Peyer's patch (tissue), 4 donors: Measurements from ENCODE around the gene POU5F1.

ENCODE experiments used
- POLR2A ChIP-seq, 2 donors: fragments of 450-650 bp; IDR thresholded peaks; one replicate each; pipeline ENCODE4 v1.5.1; 2017; ENCODE audit warnings: antibody characterized with exemption in 2 of 2, mild to moderate bottlenecking in 2 of 2, moderate library complexity in 2 of 2
- TF ChIP-seq, protein P1 (sequence below), 6 experiments: fragments of 450-650 bp in 4 of 6; fragments of 200-600 bp in 2 of 6; sonication (generic) in 1 of 6; IDR thresholded peaks; one replicate each; pipeline ENCODE4 v1.5.1; 2017 to 2019; ENCODE audit warnings: antibody characterized with exemption in 6 of 6, mild to moderate bottlenecking in 3 of 6, moderate library complexity in 1 of 6

DNA sequence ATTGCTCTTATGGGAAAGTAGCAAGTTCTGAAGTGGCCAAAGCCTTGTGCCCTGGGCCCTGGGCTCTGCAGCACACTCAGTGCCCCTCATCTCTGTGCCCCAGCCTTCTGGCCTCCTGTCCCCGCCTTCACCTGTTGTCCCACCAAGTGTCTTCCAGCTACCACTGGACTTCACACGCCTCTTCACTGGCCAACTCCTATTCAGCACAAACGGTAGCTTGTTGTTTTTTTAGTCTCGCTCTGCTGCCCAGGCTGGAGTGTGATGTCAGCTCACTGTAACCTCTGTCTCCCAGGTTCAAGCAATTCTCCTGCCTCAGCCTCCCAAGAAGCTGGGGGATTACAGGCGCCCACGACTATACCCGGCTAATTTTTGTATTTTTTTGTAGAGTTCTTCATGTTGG lies 17.7 kb downstream of the POU5F1 start:
- TF ChIP-seq, protein P1, sequence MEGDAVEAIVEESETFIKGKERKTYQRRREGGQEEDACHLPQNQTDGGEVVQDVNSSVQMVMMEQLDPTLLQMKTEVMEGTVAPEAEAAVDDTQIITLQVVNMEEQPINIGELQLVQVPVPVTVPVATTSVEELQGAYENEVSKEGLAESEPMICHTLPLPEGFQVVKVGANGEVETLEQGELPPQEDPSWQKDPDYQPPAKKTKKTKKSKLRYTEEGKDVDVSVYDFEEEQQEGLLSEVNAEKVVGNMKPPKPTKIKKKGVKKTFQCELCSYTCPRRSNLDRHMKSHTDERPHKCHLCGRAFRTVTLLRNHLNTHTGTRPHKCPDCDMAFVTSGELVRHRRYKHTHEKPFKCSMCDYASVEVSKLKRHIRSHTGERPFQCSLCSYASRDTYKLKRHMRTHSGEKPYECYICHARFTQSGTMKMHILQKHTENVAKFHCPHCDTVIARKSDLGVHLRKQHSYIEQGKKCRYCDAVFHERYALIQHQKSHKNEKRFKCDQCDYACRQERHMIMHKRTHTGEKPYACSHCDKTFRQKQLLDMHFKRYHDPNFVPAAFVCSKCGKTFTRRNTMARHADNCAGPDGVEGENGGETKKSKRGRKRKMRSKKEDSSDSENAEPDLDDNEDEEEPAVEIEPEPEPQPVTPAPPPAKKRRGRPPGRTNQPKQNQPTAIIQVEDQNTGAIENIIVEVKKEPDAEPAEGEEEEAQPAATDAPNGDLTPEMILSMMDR (IDR thresholded peaks at IDR 0.05) = no peak
- no peak for TF ChIP-seq POLR2A (IDR thresholded peaks at IDR 0.05)
